Esophagus squamous epithelium (tissue), 4 donors: ENCODE data around the gene PCGF2.

ENCODE experiments used
- CTCF ChIP-seq, 6 experiments: fragments of 450-650 bp in 4 of 6; fragments of 200-600 bp in 2 of 6; sonication (generic) in 2 of 6; IDR thresholded peaks; one replicate each; pipeline ENCODE4 v1.5.1; 2016 to 2019; ENCODE audit warnings: antibody characterized with exemption in 6 of 6, mild to moderate bottlenecking in 4 of 6, moderate library complexity in 4 of 6
- POLR2A ChIP-seq, 4 donors: fragments of 450-650 bp; IDR thresholded peaks; one replicate each; pipeline ENCODE4 v1.6.1; 2017; ENCODE audit warnings: antibody characterized with exemption in 4 of 4, mild to moderate bottlenecking in 4 of 4, moderate library complexity in 3 of 4

GRCh38 chr17:38748149-38748891 lies at the start of gene PCGF2:
- TF ChIP-seq POLR2A (IDR thresholded peaks at IDR 0.05) (peak in 2 of 4 donors; percentile 31 to 43), CTCF (IDR thresholded peaks at IDR 0.05) (no peak)
